ENCODE data around the gene SLC2A4RG. TPM values are rescaled to one million over a fixed set of nuclear protein-coding genes. Genes with fewer than 3 reads are reported as not detected.

Gene SLC2A4RG
- polyA plus RNA-seq, 12 donors: 81.5 to 182 (median 102) TPM; not detected in 1

Other genes starting within 250 kb of the SLC2A4RG start
- 1,000 to 10,000 TPM in 1 of 12 donors, 100 to 1,000 TPM in 11; 241 to 1,389 (median 612) TPM for gene EEF1A2, start 240.7 kb upstream of the SLC2A4RG start, polyA plus RNA-seq (ENCODE audit: insufficient read length in 12 of 12)
- 1,000 to 10,000 TPM in 1 of 12 donors, 100 to 1,000 TPM in 11; 125 to 1,559 (median 193) TPM for gene PPDPF, start 219.0 kb upstream of the SLC2A4RG start, polyA plus RNA-seq (ENCODE audit: insufficient read length in 12 of 12)
- gene PTK6, start 202.4 kb upstream of the SLC2A4RG start, polyA plus RNA-seq (ENCODE audit: insufficient read length in 12 of 12): 1 to 10 TPM in 1 of 12 donors, under 1 TPM in 9, not detected in 2; 0.14 to 1.4 (median 0.35) TPM
- gene SRMS, start 192.0 kb upstream of the SLC2A4RG start, polyA plus RNA-seq (ENCODE audit: insufficient read length in 12 of 12): under 1 TPM in 1 of 12 donors, not detected in 11; 0.08 TPM
- under 1 TPM in 8 of 12 donors, not detected in 4; 0.07 to 0.81 (median 0.17) TPM for gene FNDC11, start 185.6 kb upstream of the SLC2A4RG start, polyA plus RNA-seq (ENCODE audit: insufficient read length in 12 of 12)
- 10 to 100 TPM in 3 of 12 donors, 1 to 10 TPM in 8, not detected in 1; 4.3 to 18.8 (median 6.4) TPM for gene HELZ2, start 165.5 kb upstream of the SLC2A4RG start, polyA plus RNA-seq (ENCODE audit: insufficient read length in 12 of 12)
- 10 to 100 TPM in 1 of 12 donors, 1 to 10 TPM in 10, not detected in 1; 5.8 to 11.0 (median 7.1) TPM for gene GMEB2, start 112.7 kb upstream of the SLC2A4RG start, polyA plus RNA-seq (ENCODE audit: insufficient read length in 12 of 12)
- 10 to 100 TPM in 9 of 12 donors, 1 to 10 TPM in 2, not detected in 1; 8.8 to 48.5 (median 11.5) TPM for gene STMN3, start 86.4 kb upstream of the SLC2A4RG start, polyA plus RNA-seq (ENCODE audit: insufficient read length in 12 of 12)
- 10 to 100 TPM in 7 of 12 donors, 1 to 10 TPM in 4, not detected in 1; 8.2 to 18.1 (median 10.8) TPM for gene RTEL1, start 81.5 kb upstream of the SLC2A4RG start, polyA plus RNA-seq (ENCODE audit: insufficient read length in 12 of 12)
- 1 to 10 TPM in 6 of 12 donors, under 1 TPM in 4, not detected in 2; 0.34 to 5.1 (median 1.3) TPM for gene TNFRSF6B, start 43.1 kb upstream of the SLC2A4RG start, polyA plus RNA-seq (ENCODE audit: insufficient read length in 12 of 12)
- 10 to 100 TPM in 11 of 12 donors, not detected in 1; 21.0 to 29.5 (median 23.0) TPM for gene ARFRP1, start 31.8 kb upstream of the SLC2A4RG start, polyA plus RNA-seq (ENCODE audit: insufficient read length in 12 of 12)
- 10 to 100 TPM in 11 of 12 donors, not detected in 1; 10.3 to 44.2 (median 12.0) TPM for gene ZGPAT, start 31.7 kb upstream of the SLC2A4RG start, polyA plus RNA-seq (ENCODE audit: insufficient read length in 12 of 12)
- 10 to 100 TPM in 1 of 12 donors, 1 to 10 TPM in 10, not detected in 1; 1.9 to 11.8 (median 3.6) TPM for gene LIME1, start 3.1 kb upstream of the SLC2A4RG start, polyA plus RNA-seq (ENCODE audit: insufficient read length in 12 of 12)
- 10 to 100 TPM in 10 of 12 donors, 1 to 10 TPM in 1, not detected in 1; 9.7 to 23.8 (median 15.9) TPM for gene ZBTB46, start 91.5 kb downstream of the SLC2A4RG start, polyA plus RNA-seq (ENCODE audit: insufficient read length in 12 of 12)
- gene ABHD16B, start 121.7 kb downstream of the SLC2A4RG start, polyA plus RNA-seq (ENCODE audit: insufficient read length in 12 of 12): not detected
- 10 to 100 TPM in 11 of 12 donors, not detected in 1; 69.3 to 87.5 (median 77.7) TPM for gene TPD52L2, start 125.5 kb downstream of the SLC2A4RG start, polyA plus RNA-seq (ENCODE audit: insufficient read length in 12 of 12)
- gene DNAJC5, start 155.3 kb downstream of the SLC2A4RG start, polyA plus RNA-seq (ENCODE audit: insufficient read length in 12 of 12): 10 to 100 TPM in 11 of 12 donors, not detected in 1; 22.3 to 35.9 (median 29.6) TPM
- 10 to 100 TPM in 11 of 12 donors, not detected in 1; 30.4 to 59.8 (median 44.2) TPM for gene UCKL1, start 216.6 kb downstream of the SLC2A4RG start, polyA plus RNA-seq (ENCODE audit: insufficient read length in 12 of 12)
- gene ZNF512B, start 230.2 kb downstream of the SLC2A4RG start, polyA plus RNA-seq (ENCODE audit: insufficient read length in 12 of 12): 10 to 100 TPM in 11 of 12 donors, not detected in 1; 17.8 to 29.2 (median 22.5) TPM
- 1 to 10 TPM in 11 of 12 donors, not detected in 1; 1.8 to 9.9 (median 2.5) TPM for gene SAMD10, start 239.9 kb downstream of the SLC2A4RG start, polyA plus RNA-seq (ENCODE audit: insufficient read length in 12 of 12)
- gene PRPF6, start 241.4 kb downstream of the SLC2A4RG start, polyA plus RNA-seq (ENCODE audit: insufficient read length in 12 of 12): 10 to 100 TPM in 11 of 12 donors, not detected in 1; 39.8 to 62.5 (median 50.7) TPM